Cortex of kidney (tissue), 1 donor: ENCODE results near the gene SMAP2.

Experiments used
- DNase-seq: peaks from one replicate; lab custom pipeline; 2025; lab: John Stamatoyannopoulos, UW

Gene SMAP2

GRCh38 chr1:40390857-40391256, 17.3 kb downstream of the SMAP2 start:
- DNase-seq, result no peak

GRCh38 chr1:40391688-40392145, 18.2 kb downstream of the SMAP2 start:
- no peak for DNase-seq

DNA sequence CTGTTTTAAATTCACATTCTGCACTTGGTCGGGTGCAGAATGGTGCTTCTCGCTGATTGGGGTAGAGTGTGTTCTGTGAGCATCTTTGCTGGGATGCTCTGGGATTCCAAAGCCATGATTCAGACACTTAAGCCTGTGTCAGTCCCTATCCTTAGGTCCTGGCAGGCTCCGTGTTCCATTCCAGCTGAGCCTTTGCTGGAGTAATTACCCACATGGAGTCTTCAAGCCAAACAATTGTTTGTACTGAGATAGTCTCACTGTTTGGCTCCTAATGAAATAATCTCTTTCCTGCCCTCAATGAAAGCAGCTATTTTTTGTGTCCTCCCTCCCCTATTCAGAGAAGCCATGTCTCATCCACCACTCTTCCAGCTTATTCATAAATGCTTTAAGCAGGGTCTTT, 18.7 kb downstream of the SMAP2 start:
- DNase-seq, result no peak

DNA sequence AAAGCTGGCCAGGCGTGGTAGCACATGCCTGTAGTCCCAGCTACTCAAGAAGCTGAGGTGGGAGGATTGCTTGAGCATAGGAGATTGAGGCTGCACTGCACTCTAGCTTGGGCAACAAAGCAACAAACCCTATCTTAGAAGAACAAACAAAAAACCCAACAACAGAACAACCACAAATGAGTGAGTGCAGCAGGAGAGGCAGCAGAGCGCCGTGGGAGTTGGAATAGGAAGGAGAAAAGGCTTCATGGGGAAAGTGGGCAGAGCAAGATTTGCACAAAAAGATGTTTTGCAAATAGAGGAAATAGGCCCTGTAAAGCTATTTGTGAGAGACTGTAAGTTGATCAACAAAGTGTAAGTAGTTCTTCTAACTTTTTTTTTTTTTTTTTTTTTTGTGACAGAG, 19.6 kb downstream of the SMAP2 start:
- DNase-seq, result no peak

DNA sequence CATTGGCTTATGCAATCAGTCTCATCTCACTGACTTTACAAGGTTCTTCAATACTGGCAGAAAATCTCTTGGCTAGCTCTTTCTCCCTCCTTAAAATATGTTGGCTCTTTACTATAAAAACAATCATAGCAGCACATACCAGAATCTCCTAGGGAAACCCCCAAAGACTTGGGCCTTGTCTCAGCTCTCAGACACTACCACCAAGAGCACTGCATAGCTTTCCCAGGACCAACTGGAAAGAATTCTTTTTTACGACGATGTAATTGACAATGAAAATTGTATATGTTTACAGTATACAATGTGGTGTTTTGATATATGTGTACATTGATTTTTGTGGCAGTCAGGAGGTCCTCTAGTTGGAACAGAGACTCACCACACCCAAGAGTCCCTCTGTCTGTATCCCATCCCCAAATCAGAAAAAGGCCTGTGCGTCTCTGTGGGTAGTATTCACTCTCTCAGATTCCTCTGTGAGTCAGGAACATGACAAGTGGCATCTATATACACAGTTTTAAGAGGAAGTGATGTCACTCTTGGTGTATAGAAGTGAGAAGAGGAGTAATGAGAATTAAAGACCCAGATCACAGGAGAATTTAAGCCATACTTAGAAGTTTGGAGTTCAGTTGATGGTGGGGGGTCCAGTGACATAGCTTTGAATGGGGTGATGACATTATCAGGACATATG, 21.1 kb downstream of the SMAP2 start:
- no peak for DNase-seq

DNA sequence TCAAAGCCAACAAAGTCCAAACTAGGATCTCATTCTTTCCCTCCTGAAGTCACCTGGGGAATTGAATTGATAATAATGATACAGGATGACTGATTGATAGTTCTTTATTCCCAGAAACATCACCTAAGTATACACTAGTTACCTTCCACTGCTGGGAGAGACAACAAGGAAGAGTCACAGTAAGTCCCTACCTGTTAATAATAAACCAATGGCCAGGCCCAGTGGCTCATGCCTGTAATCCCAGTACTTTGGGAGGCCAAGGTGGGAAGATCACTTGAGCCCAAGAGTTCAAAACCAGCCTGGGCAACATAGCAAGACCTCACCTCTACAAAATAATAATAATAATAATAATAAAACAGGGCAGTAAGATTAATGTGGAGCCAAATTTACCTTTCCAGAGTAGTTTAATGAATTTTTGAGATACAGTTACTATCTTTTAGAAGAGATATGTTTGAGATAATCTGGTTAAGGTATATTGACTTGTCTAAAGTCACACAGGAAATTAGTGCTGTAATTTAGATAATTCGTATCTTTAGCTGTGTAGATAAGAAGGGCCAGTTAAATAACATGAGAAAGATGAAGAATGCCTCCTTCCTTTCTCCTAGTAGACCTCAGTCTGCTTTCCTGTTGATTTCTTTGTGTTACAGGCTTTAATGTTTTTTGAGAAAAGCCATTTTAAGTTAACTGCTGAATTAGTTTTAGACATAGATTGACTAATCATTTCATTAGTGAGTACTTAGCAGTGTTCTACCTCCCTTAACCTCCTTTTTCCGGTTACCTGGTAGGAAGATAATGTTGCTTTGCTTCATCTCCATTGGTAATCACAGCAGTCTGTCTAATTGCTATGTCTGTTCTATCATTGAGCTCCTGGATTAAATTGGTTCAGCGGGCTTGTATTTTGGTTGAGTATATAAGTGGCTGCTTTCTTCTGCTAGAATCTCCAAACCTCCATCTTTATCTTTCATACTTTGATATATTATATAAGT, 22.0 kb downstream of the SMAP2 start:
- no peak for DNase-seq

GRCh38 chr1:40396420-40396819, 22.9 kb downstream of the SMAP2 start:
- DNase-seq, result no peak

DNA sequence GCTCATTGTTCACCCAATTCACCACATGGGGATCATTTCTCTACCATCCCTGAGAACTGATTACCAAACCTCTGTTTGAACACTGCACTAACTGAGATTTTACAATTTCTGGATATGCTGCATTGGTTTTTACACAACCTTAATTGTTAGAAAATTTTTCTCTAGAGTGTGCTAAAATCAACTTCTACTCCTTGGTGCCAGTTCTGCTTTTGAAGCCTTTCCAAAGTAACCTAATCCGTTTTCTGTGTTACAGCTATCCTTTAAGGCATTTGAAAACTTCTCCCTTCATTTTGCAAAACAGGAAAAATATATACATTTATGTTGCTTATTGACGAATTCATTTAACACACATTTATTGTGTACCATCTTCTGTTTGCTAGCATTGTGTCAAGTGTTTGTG, 23.7 kb downstream of the SMAP2 start:
- no peak for DNase-seq

GRCh38 chr1:40399984-40400704, 26.6 kb downstream of the SMAP2 start:
- no peak for DNase-seq

DNA sequence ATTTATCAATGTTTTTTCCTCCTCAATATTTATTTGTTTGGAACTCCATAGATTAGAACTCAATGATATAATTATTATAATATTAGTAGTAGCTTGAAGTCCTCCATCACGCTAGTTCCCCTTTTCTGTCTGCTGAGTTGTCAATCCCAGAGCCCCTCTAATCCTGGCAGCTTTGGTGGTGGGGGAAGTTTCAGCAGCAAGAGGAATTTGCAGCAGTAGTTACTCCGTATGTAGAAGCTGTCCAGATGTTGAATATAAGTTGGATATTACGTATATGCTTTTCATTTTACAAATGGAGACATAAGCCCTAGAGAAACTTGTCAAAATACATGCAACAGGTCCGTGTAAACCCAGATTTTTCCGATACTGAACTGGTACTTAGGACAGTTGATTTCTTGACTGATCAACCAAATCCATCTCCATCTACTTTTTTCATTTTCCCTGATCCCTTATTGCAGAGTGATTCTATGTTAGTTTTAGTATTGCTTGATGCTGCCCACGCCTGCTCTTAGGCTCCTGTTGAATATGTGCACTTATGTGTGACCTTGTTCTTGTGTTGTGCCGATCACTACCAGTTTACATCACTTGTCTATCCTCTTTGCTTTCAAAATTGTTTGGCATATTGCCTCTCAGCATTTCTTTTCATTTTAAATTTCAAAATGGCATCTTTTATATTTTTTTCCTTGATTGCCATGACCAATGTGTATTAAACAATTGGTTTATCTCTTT, 28.1 kb downstream of the SMAP2 start:
- DNase-seq, result no peak

DNA sequence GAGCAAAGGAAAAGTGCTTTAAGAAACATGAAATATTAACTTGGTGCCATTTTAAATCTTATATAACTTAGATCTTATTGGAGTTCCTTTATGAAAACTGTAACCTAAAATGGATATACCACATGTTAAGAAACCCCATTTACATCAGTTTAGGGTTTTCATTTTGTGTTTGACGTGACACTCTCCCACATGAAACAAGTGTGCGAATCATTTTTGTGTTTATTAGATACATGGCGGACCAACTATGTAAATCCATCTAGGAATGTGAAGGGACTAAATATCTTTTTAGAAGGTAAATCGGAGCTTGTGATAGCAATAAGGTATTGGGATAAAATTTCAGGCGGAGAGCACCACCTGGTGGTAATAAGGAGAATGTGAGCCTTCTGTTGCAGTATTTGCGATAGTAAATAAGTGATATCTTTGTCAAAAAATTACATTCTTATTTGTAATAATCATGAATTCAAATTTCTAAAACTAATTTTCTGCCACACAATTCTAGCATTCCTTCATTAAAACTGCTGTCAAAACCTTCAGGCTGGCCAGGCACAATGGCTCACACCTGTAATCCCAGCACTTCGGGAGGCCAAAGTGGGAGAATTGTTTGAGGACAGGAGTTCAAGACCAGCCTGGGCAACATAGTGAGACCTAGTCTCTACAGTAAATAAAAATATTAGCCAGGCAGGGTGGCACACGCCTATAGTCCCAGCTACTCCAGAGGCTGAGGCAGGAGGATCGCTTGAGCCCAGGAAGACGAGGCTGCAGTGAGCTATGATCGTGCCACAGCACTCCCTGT, 31.3 kb downstream of the SMAP2 start:
- DNase-seq, result no peak

GRCh38 chr1:40405812-40406211, 32.3 kb downstream of the SMAP2 start:
- DNase-seq, result no peak

GRCh38 chr1:40407453-40407852, 33.9 kb downstream of the SMAP2 start:
- DNase-seq, result no peak

DNA sequence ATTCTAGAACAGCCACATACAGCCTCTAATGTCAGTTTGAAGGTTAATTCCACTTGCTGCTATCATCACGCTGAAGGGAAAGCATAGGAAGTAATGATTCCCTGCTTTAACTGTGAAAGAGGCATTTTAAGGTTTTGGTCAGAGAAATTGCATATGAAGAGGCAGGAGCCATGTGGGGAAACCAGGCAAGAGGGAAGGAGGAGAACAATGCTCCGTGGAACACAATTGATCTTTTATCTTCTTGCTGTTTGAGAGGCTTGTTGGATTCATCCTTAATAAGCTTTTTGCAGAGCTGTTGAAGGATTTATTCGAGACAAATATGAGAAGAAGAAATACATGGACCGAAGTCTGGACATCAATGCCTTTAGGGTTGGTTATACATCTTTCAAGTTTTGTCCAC, 35.9 kb downstream of the SMAP2 start:
- no peak for DNase-seq

- DNase-seq, result no peak
Measured at GRCh38 chr1:40411294-40411693, 37.8 kb downstream of the SMAP2 start.

GRCh38 chr1:40411843-40412242, 38.3 kb downstream of the SMAP2 start:
- DNase-seq, result no peak

GRCh38 chr1:40413527-40414252, 40.2 kb downstream of the SMAP2 start:
- DNase-seq, result no peak

- no peak for DNase-seq
Measured at GRCh38 chr1:40414331-40414730, 40.8 kb downstream of the SMAP2 start.

DNA sequence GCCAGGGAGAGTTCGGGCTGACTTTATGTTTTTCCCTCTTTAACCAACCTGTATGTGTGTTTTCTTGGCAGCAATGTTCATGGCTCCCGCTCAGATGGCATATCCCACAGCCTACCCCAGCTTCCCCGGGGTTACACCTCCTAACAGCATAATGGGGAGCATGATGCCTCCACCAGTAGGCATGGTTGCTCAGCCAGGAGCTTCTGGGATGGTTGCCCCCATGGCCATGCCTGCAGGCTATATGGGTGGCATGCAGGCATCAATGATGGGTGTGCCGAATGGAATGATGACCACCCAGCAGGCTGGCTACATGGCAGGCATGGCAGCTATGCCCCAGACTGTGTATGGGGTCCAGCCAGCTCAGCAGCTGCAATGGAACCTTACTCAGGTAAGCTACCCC, 43.2 kb downstream of the SMAP2 start:
- no peak for DNase-seq
